ENCODE measurements around the gene NOX5.

Gene NOX5

GRCh38 chr15:69037977-69038376, 23.5 kb downstream of the NOX5 start:
- Histone ChIP-seq H3K9me3 (ENCODE audit: insufficient read depth, low read depth, low read length) (no peaks in the 10 kb centered on the region), H3K27ac (ENCODE audit: low read depth, low read length) (no peak overlapping the region), H3K27me3 (ENCODE audit: insufficient read depth, low read length) (no peaks in the 10 kb centered on the region), H3K4me1 (ENCODE audit: insufficient read depth, low read length) (no peaks in the 10 kb centered on the region), H3K36me3 (ENCODE audit: insufficient read depth, low read length) (no peaks in the 10 kb centered on the region), H3K9ac (ENCODE audit: low read depth, low read length) (no peak overlapping the region), H3K4me3 (ENCODE audit: low read length) (no peak overlapping the region)
- 87% methylated on average over 5 of the region's 5 CpGs for WGBS

- no peaks in the 10 kb centered on the region for H3K9me3 ChIP-seq (ENCODE audit: insufficient read depth, low read depth, low read length)
- no peak overlapping the region for H3K9ac ChIP-seq (ENCODE audit: low read depth, low read length)
- H3K27me3 ChIP-seq (ENCODE audit: insufficient read depth, low read length): no peaks in the 10 kb centered on the region
- H3K4me3 ChIP-seq (ENCODE audit: low read length): no peak overlapping the region
- no peaks in the 10 kb centered on the region for H3K4me1 ChIP-seq (ENCODE audit: insufficient read depth, low read length)
- 84% methylated on average over 3 of the region's 3 CpGs for WGBS
- no peaks in the 10 kb centered on the region for H3K36me3 ChIP-seq (ENCODE audit: insufficient read depth, low read length)
- no peak overlapping the region for H3K27ac ChIP-seq (ENCODE audit: low read depth, low read length)
These were observed 24.0 kb downstream of the NOX5 start for GRCh38 chr15:69038508-69038907.

- H3K36me3 ChIP-seq (ENCODE audit: insufficient read depth, low read length): no peaks in the 10 kb centered on the region
- no peaks in the 10 kb centered on the region for H3K27me3 ChIP-seq (ENCODE audit: insufficient read depth, low read length)
- H3K4me3 ChIP-seq (ENCODE audit: low read length): no peak overlapping the region
- no peaks in the 10 kb centered on the region for H3K9me3 ChIP-seq (ENCODE audit: insufficient read depth, low read depth, low read length)
- no peaks in the 10 kb centered on the region for H3K4me1 ChIP-seq (ENCODE audit: insufficient read depth, low read length)
- 85% methylated on average over 5 of the region's 6 CpGs for WGBS
- no peak overlapping the region for H3K27ac ChIP-seq (ENCODE audit: low read depth, low read length)
- H3K9ac ChIP-seq (ENCODE audit: low read depth, low read length): no peak overlapping the region
These were observed 25.2 kb downstream of the NOX5 start for GRCh38 chr15:69039516-69040225.

GRCh38 chr15:69042531-69042930, 28.0 kb downstream of the NOX5 start:
- no peak overlapping the region for H3K27ac ChIP-seq (ENCODE audit: low read depth, low read length)
- no peaks in the 10 kb centered on the region for H3K36me3 ChIP-seq (ENCODE audit: insufficient read depth, low read length)
- no peaks in the 10 kb centered on the region; the same call in 1 of the 2 replicates for H3K4me1 ChIP-seq (ENCODE audit: insufficient read depth, low read length)
- no peaks in the 10 kb centered on the region for H3K27me3 ChIP-seq (ENCODE audit: insufficient read depth, low read length)
- WGBS: 92% methylated on average over 5 of the region's 5 CpGs
- no peaks in the 10 kb centered on the region for H3K9me3 ChIP-seq (ENCODE audit: insufficient read depth, low read depth, low read length)
- no peak overlapping the region for H3K9ac ChIP-seq (ENCODE audit: low read depth, low read length)
- H3K4me3 ChIP-seq (ENCODE audit: low read length): no peak overlapping the region

- Histone ChIP-seq H3K27me3 (ENCODE audit: insufficient read depth, low read length) (no peaks in the 10 kb centered on the region), H3K9ac (ENCODE audit: low read depth, low read length) (no peak overlapping the region), H3K4me1 (ENCODE audit: insufficient read depth, low read length) (no peaks in the 10 kb centered on the region; the same call in 1 of the 2 replicates), H3K27ac (ENCODE audit: low read depth, low read length) (no peak overlapping the region), H3K36me3 (ENCODE audit: insufficient read depth, low read length) (no peaks in the 10 kb centered on the region), H3K4me3 (ENCODE audit: low read length) (no peak overlapping the region), H3K9me3 (ENCODE audit: insufficient read depth, low read depth, low read length) (no peaks in the 10 kb centered on the region)
- WGBS: 55% methylated on average over 8 of the region's 8 CpGs
These were observed 31.3 kb downstream of the NOX5 start for GRCh38 chr15:69045802-69046201.

GRCh38 chr15:69046781-69047180, 32.3 kb downstream of the NOX5 start:
- 95% methylated on average over 5 of the region's 5 CpGs for WGBS
- Histone ChIP-seq H3K4me1 (ENCODE audit: insufficient read depth, low read length) (no peaks in the 10 kb centered on the region; the same call in 1 of the 2 replicates), H3K27me3 (ENCODE audit: insufficient read depth, low read length) (no peaks in the 10 kb centered on the region), H3K9ac (ENCODE audit: low read depth, low read length) (no peak overlapping the region), H3K4me3 (ENCODE audit: low read length) (no peak overlapping the region), H3K9me3 (ENCODE audit: insufficient read depth, low read depth, low read length) (no peaks in the 10 kb centered on the region), H3K36me3 (ENCODE audit: insufficient read depth, low read length) (no peaks in the 10 kb centered on the region), H3K27ac (ENCODE audit: low read depth, low read length) (no peak overlapping the region)

GRCh38 chr15:69049976-69050375, 35.5 kb downstream of the NOX5 start:
- H3K36me3 ChIP-seq (ENCODE audit: insufficient read depth, low read length): no peaks in the 10 kb centered on the region
- WGBS: 96% methylated on average over 4 of the region's 4 CpGs

GRCh38 chr15:69055251-69055650, 40.8 kb downstream of the NOX5 start:
- Histone ChIP-seq H3K9me3 (ENCODE audit: insufficient read depth, low read depth, low read length) (no peaks in the 10 kb centered on the region), H3K9ac (ENCODE audit: low read depth, low read length) (no peak overlapping the region)
- WGBS: 93% methylated on average over 10 of the region's 10 CpGs

More at GRCh38 chr15:69049976-69050375, 35.5 kb downstream of the NOX5 start:
- H3K4me3 ChIP-seq (ENCODE audit: low read length): no peak overlapping the region
- H3K9ac ChIP-seq (ENCODE audit: low read depth, low read length): no peak overlapping the region
- no peak overlapping the region for H3K27ac ChIP-seq (ENCODE audit: low read depth, low read length)
- no peaks in the 10 kb centered on the region for H3K9me3 ChIP-seq (ENCODE audit: insufficient read depth, low read depth, low read length)
- no peaks in the 10 kb centered on the region; the same call in 1 of the 2 replicates for H3K4me1 ChIP-seq (ENCODE audit: insufficient read depth, low read length)
- no peaks in the 10 kb centered on the region for H3K27me3 ChIP-seq (ENCODE audit: insufficient read depth, low read length)

GRCh38 chr15:69056365-69056764, 41.9 kb downstream of the NOX5 start:
- Histone ChIP-seq H3K27ac (ENCODE audit: low read depth, low read length) (no peak overlapping the region), H3K9ac (ENCODE audit: low read depth, low read length) (no peak overlapping the region)
- WGBS: 53% methylated on average over 3 of the region's 3 CpGs

More at GRCh38 chr15:69055251-69055650, 40.8 kb downstream of the NOX5 start:
- Histone ChIP-seq H3K27me3 (ENCODE audit: insufficient read depth, low read length) (no peaks in the 10 kb centered on the region), H3K36me3 (ENCODE audit: insufficient read depth, low read length) (no peaks in the 10 kb centered on the region), H3K4me1 (ENCODE audit: insufficient read depth, low read length) (no peaks in the 10 kb centered on the region; the same call in 1 of the 2 replicates), H3K27ac (ENCODE audit: low read depth, low read length) (no peak overlapping the region), H3K4me3 (ENCODE audit: low read length) (no peak overlapping the region)

GRCh38 chr15:69058830-69059556, 44.5 kb downstream of the NOX5 start:
- no peaks in the 10 kb centered on the region for H3K36me3 ChIP-seq (ENCODE audit: insufficient read depth, low read length)
- H3K27ac ChIP-seq (ENCODE audit: low read depth, low read length): no peak overlapping the region
- H3K9me3 ChIP-seq (ENCODE audit: insufficient read depth, low read depth, low read length): no peaks in the 10 kb centered on the region
- WGBS: 25% methylated on average over 17 of the region's 18 CpGs
- H3K4me3 ChIP-seq (ENCODE audit: low read length): no peak overlapping the region
- H3K27me3 ChIP-seq (ENCODE audit: insufficient read depth, low read length): no peaks in the 10 kb centered on the region
- no peaks in the 10 kb centered on the region; the same call in 1 of the 2 replicates for H3K4me1 ChIP-seq (ENCODE audit: insufficient read depth, low read length)
- H3K9ac ChIP-seq (ENCODE audit: low read depth, low read length): no peak overlapping the region

More at GRCh38 chr15:69056365-69056764, 41.9 kb downstream of the NOX5 start:
- Histone ChIP-seq H3K27me3 (ENCODE audit: insufficient read depth, low read length) (no peaks in the 10 kb centered on the region), H3K4me1 (ENCODE audit: insufficient read depth, low read length) (no peaks in the 10 kb centered on the region; the same call in 1 of the 2 replicates), H3K9me3 (ENCODE audit: insufficient read depth, low read depth, low read length) (no peaks in the 10 kb centered on the region), H3K36me3 (ENCODE audit: insufficient read depth, low read length) (no peaks in the 10 kb centered on the region), H3K4me3 (ENCODE audit: low read length) (no peak overlapping the region)

GRCh38 chr15:69059557-69059943, 45.1 kb downstream of the NOX5 start:
- WGBS: 84% methylated on average over 9 of the region's 9 CpGs
- no peak overlapping the region for H3K4me3 ChIP-seq (ENCODE audit: low read length)

More at GRCh38 chr15:69059557-69059943, 45.1 kb downstream of the NOX5 start:
- Histone ChIP-seq H3K36me3 (ENCODE audit: insufficient read depth, low read length) (no peaks in the 10 kb centered on the region), H3K9ac (ENCODE audit: low read depth, low read length) (no peak overlapping the region), H3K27ac (ENCODE audit: low read depth, low read length) (no peak overlapping the region), H3K9me3 (ENCODE audit: insufficient read depth, low read depth, low read length) (no peaks in the 10 kb centered on the region), H3K27me3 (ENCODE audit: insufficient read depth, low read length) (no peaks in the 10 kb centered on the region), H3K4me1 (ENCODE audit: insufficient read depth, low read length) (no peaks in the 10 kb centered on the region; the same call in 1 of the 2 replicates)

Measured in HUES64 (cell line).